Measurements from ENCODE around the gene APOD. TPM values are rescaled to one million over a fixed set of nuclear protein-coding genes. Genes with fewer than 3 reads are reported as not detected.

Gene APOD
- total RNA-seq, 2 donors from 2014 or later, result 343 to 463 TPM

DNA sequence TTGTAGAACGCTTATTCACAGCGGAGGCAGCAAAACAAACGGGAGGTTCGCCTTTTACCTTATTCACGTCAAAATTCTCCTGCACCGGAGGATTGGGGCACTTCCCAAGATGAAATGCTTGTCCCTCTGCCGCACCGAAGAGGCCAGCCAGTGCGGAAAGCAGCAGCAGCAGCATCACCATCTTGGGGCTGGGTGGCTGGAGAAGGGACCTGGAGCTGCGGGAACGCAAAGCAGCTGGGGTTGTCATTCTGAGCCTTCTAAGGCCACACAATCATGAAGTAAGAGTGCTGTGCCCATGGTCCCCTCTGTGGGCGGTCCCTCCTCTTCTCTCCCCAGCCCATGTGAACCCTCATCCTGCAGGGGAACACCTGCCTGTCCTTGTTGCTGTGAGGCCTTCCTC is 4.5 kb downstream of the APOD start:
- Histone ChIP-seq H3K36me3 (replicated peaks in 1 of 2; ENCODE audit: insufficient read depth in 1 of 2, low read depth in 2 of 2) (no peaks in the 10 kb centered on the region), H3K4me3 (no peak overlapping the region), H3K27ac (no peak overlapping the region), H3K9me3 (no peaks in the 10 kb centered on the region), H3K4me1 (no peaks in the 10 kb centered on the region), H3K27me3 (no peaks in the 10 kb centered on the region)
- DNase-seq, result no peak
- intact Hi-C loops (cut with DNase I), result no loop called here
- TF ChIP-seq, protein P1, sequence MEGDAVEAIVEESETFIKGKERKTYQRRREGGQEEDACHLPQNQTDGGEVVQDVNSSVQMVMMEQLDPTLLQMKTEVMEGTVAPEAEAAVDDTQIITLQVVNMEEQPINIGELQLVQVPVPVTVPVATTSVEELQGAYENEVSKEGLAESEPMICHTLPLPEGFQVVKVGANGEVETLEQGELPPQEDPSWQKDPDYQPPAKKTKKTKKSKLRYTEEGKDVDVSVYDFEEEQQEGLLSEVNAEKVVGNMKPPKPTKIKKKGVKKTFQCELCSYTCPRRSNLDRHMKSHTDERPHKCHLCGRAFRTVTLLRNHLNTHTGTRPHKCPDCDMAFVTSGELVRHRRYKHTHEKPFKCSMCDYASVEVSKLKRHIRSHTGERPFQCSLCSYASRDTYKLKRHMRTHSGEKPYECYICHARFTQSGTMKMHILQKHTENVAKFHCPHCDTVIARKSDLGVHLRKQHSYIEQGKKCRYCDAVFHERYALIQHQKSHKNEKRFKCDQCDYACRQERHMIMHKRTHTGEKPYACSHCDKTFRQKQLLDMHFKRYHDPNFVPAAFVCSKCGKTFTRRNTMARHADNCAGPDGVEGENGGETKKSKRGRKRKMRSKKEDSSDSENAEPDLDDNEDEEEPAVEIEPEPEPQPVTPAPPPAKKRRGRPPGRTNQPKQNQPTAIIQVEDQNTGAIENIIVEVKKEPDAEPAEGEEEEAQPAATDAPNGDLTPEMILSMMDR (IDR thresholded peaks at IDR 0.05), result no peak
- no peak for TF ChIP-seq POLR2A (IDR thresholded peaks at IDR 0.05)
- ATAC-seq, result no peak
- 78 to 79% methylated on average over 12 of the region's 12 CpGs for WGBS, 2 donors

DNA sequence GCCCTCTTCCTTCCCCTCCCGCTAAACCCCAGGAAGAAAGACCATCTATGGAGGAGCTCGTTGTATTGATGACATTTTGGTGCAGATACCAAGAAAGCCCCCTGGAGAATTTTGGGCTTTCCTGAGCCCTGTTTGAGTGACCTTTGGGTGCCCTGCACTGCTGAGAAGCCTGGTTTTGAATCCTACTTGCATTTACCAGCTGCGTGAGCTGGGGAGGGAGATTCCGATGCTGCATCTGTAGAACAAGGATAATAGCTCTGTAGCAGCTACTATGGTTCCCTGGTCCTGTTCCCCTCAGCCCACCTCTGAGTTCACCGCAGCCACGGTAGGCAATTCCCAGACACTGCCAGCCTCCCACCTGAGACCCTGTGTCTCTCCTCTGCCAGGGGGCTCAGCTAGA is 5.2 kb downstream of the APOD start:
- intact Hi-C loops (cut with DNase I), result no loop called here
- Histone ChIP-seq H3K9me3 (no peaks in the 10 kb centered on the region), H3K4me1 (no peaks in the 10 kb centered on the region), H3K4me3 (no peak overlapping the region), H3K36me3 (replicated peaks in 1 of 2; ENCODE audit: insufficient read depth in 1 of 2, low read depth in 2 of 2) (no peaks in the 10 kb centered on the region), H3K27me3 (no peaks in the 10 kb centered on the region), H3K27ac (no peak overlapping the region)
- TF ChIP-seq POLR2A (IDR thresholded peaks at IDR 0.05), result no peak
- TF ChIP-seq, protein P1 (IDR thresholded peaks at IDR 0.05), result no peak
- DNase-seq, result no peak
- no peak for ATAC-seq
- WGBS, 2 donors, result 78 to 80% methylated on average over 5 to 6 of the region's 6 CpGs

DNA sequence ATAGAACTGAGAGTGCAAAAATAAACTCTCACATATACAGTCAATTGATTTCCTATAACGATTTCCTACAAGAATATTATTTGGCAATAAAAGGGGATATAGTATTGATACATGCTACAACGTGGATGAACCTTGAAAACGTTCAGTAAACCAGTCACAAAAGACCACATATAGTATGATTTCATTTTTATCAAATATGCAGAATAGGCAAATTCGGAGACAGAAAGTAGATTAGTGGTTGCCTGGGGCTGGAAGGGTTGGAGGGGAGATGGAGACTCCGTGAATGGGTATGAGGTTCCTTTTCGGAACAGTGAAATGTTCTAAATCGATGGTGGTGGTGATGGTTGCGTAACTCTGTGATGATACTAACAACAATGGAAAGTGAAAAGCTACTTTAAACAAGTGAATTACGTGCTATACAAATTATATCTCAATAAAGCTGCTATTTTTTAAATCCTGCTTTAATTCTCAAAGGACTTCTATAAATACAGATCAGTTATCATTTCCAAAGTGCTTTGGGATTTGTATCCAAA is 6.0 kb downstream of the APOD start:
- intact Hi-C loops (cut with DNase I), result no loop called here

DNA sequence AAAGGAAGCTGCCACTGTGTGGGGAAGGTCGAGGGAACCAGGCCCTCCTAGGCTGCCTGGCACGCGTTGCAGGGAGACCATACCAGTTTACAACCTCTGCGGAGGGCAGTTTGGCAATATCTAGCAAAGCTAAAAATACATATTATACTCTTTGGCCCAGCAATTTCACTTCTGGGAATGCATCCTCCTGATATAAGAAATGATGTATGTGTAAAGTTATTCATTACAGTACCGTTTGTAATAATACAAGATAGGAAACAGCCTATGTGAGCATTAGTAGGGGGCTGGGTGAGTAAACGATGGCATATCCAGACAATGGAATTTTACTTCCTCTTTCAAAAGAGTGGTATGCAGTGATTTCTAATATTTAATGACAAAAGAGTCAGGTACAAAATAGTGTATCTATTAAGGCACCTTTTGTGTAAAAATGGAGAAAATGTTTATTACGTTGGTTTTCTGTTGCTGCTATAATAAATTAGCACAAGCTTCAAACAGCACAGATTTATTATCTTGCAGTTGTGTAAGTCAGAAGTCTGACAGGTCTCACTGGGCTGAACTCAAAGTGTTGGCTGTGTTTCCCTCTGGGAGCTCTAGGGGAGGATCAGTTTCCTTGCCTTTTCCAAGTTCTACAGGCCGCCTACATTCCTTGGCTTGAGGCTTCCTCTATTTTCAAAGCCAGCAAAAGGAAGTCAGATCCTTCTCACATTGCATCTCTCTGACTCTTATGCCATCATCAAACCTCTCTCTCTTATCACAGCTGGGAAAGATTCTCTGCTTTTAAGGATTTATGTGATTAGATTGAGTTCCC is 9.0 kb downstream of the APOD start:
- DNase-seq (no peak), ATAC-seq (no peak)
- intact Hi-C loops (cut with DNase I), result no loop called here
- Histone ChIP-seq H3K4me3 (no peak overlapping the region), H3K27ac (no peak overlapping the region), H3K36me3 (replicated peaks in 1 of 2; ENCODE audit: insufficient read depth in 1 of 2, low read depth in 2 of 2) (no peaks in the 10 kb centered on the region), H3K27me3 (no peaks in the 10 kb centered on the region), H3K9me3 (no peaks in the 10 kb centered on the region), H3K4me1 (no peaks in the 10 kb centered on the region)
- WGBS, 2 donors, result 57 to 65% methylated on average over 8 of the region's 8 CpGs
- TF ChIP-seq, protein P1 (IDR thresholded peaks at IDR 0.05), result no peak
- TF ChIP-seq POLR2A (IDR thresholded peaks at IDR 0.05), result no peak

More for the DNA sequence above, 6.0 kb downstream of the APOD start:
- no peak for TF ChIP-seq POLR2A (IDR thresholded peaks at IDR 0.05)
- TF ChIP-seq, protein P1 (IDR thresholded peaks at IDR 0.05), result no peak
- DNase-seq, result no peak
- Histone ChIP-seq H3K36me3 (replicated peaks in 1 of 2; ENCODE audit: insufficient read depth in 1 of 2, low read depth in 2 of 2) (no peaks in the 10 kb centered on the region), H3K27ac (no peak overlapping the region), H3K9me3 (no peaks in the 10 kb centered on the region), H3K27me3 (no peaks in the 10 kb centered on the region), H3K4me3 (no peak overlapping the region), H3K4me1 (no peaks in the 10 kb centered on the region)
- WGBS, 2 donors, result 58 to 61% methylated on average over 9 of the region's 9 CpGs
- no peak for ATAC-seq
